OCI-LY3 (cell line): ENCODE data around the gene FMNL3.

Experiments
- H2AFZ ChIP-seq: fragments of 200-600, 300-600 bp; shearing (Covaris generic); 2 replicates; pipeline ENCODE4 v1.6.0; 2014; ENCODE audit warnings: antibody characterized with exemption, low read depth, low read length
- H3K27ac ChIP-seq: fragments of 200-600, 300-600 bp; sonication (generic); 2 replicates; pipeline ENCODE4 v1.5.1; 2014; ENCODE audit warnings: mild to moderate bottlenecking, low read length, moderate library complexity, mixed read lengths
- H3K27me3 ChIP-seq: fragments of 200-600, 300-600 bp; sonication (generic); 2 replicates; pipeline ENCODE4 v1.6.1; 2014; ENCODE audit warnings: low read depth, low read length, mixed read lengths
- H3K36me3 ChIP-seq: fragments of 200-600, 300-600 bp; sonication (generic); replicated peaks from 2 replicates; pipeline ENCODE3; 2014; ENCODE audit warnings: low read depth, low read length, mixed read lengths
- H3K4me1 ChIP-seq: fragments of 300-600, 200-600 bp; sonication (generic); 2 replicates; pipeline ENCODE4 v1.6.1; 2014; ENCODE audit warnings: low read length, mixed read lengths
- H3K4me2 ChIP-seq: fragments of 200-600, 300-600 bp; sonication (generic); 2 replicates; pipeline ENCODE4 v1.6.1; 2014; ENCODE audit warnings: low read length, mixed read lengths
- H3K4me3 ChIP-seq: fragments of 300-600, 200-600 bp; sonication (generic); 2 replicates; pipeline ENCODE4 v1.5.1; 2014; ENCODE audit warnings: antibody characterized with exemption, mild to moderate bottlenecking, low read length, moderate library complexity
- H3K79me2 ChIP-seq: fragments of 300-600, 200-600 bp; shearing (Covaris generic); 2 replicates; pipeline ENCODE4 v1.6.1; 2014; ENCODE audit warnings: mild to moderate bottlenecking, low read length, mixed read lengths
- H3K9ac ChIP-seq: fragments of 300-600, 200-600 bp; shearing (Covaris generic); 2 replicates; pipeline ENCODE4 v1.6.0; 2014; ENCODE audit warnings: mild to moderate bottlenecking, low read length, moderate library complexity
- H3K9me3 ChIP-seq: fragments of 200-600, 300-600 bp; shearing (Covaris generic); 2 replicates; pipeline ENCODE4 v1.6.1; 2014; ENCODE audit warnings: low read length, mixed read lengths; ENCODE audit not compliant: insufficient read depth
- H4K20me1 ChIP-seq: fragments of 200-600, 300-600 bp; sonication (generic); 2 replicates; pipeline ENCODE4 v1.6.1; 2016; ENCODE audit warnings: low read length, mixed read lengths; ENCODE audit not compliant: insufficient read depth
- EZH2phosphoT487 ChIP-seq: fragments of 200-600 bp; shearing (Covaris generic); IDR thresholded peaks from 2 replicates; pipeline ENCODE4 v1.6.1; 2018; ENCODE audit warnings: antibody characterized with exemption, mixed run types, low read depth
- TF ChIP-seq, protein P1 (sequence below): fragments of 200-600, 300-600 bp; sonication (generic); IDR thresholded peaks from 2 replicates; pipeline ENCODE4 v1.5.1; 2014; ENCODE audit warnings: antibody characterized with exemption, low read length, low read depth

The FMNL3 gene

DNA sequence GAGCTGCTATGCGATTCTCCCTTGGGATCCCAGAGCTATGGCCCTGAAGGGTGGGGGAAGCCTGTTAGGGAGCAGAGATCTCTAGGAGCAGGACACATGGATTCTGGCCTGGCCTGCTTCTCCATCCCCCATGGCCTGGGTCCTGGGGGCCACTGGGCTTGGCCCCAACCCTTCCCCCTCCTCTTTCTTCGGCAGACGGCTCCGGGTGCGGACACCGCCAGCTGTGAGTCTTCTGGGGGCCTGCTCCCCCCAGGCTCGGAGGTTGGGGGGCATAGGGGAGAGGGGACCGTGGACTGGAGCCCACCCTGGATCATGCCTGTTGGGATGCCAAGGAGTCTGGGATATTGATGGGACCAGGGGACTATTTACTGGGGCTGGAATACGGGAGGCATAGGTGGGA, 74.8 kb downstream of the FMNL3 start:
- no peak overlapping the region for H3K27ac ChIP-seq
- H3K4me2 ChIP-seq = no peak overlapping the region
- no peak overlapping the region for H3K9ac ChIP-seq
- no peaks in the 10 kb centered on the region for H3K79me2 ChIP-seq
- no peaks in the 10 kb centered on the region for H3K9me3 ChIP-seq
- no peak overlapping the region for H2AFZ ChIP-seq
- H3K27me3 ChIP-seq = no peaks in the 10 kb centered on the region
- no peaks in the 10 kb centered on the region for H4K20me1 ChIP-seq
- no peak overlapping the region for H3K4me3 ChIP-seq
- H3K4me1 ChIP-seq = peaks cover 5% of the 10 kb centered on the region
- H3K36me3 ChIP-seq = no peaks in the 10 kb centered on the region
- TF ChIP-seq, protein P1, sequence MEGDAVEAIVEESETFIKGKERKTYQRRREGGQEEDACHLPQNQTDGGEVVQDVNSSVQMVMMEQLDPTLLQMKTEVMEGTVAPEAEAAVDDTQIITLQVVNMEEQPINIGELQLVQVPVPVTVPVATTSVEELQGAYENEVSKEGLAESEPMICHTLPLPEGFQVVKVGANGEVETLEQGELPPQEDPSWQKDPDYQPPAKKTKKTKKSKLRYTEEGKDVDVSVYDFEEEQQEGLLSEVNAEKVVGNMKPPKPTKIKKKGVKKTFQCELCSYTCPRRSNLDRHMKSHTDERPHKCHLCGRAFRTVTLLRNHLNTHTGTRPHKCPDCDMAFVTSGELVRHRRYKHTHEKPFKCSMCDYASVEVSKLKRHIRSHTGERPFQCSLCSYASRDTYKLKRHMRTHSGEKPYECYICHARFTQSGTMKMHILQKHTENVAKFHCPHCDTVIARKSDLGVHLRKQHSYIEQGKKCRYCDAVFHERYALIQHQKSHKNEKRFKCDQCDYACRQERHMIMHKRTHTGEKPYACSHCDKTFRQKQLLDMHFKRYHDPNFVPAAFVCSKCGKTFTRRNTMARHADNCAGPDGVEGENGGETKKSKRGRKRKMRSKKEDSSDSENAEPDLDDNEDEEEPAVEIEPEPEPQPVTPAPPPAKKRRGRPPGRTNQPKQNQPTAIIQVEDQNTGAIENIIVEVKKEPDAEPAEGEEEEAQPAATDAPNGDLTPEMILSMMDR = no peak
- TF ChIP-seq EZH2phosphoT487 = no peak

GRCh38 chr12:49631336-49631907, 75.8 kb downstream of the FMNL3 start:
- H3K27me3 ChIP-seq = no peaks in the 10 kb centered on the region
- H3K27ac ChIP-seq = no peak overlapping the region
- no peaks in the 10 kb centered on the region for H3K36me3 ChIP-seq
- H3K79me2 ChIP-seq = no peaks in the 10 kb centered on the region
- TF ChIP-seq, protein P1 = no peak
- TF ChIP-seq EZH2phosphoT487 = no peak
- H3K4me2 ChIP-seq = no peak overlapping the region
- H3K4me3 ChIP-seq = no peak overlapping the region
- no peaks in the 10 kb centered on the region for H4K20me1 ChIP-seq
- H2AFZ ChIP-seq = no peak overlapping the region
- H3K4me1 ChIP-seq = no peaks in the 10 kb centered on the region
- no peaks in the 10 kb centered on the region for H3K9me3 ChIP-seq
- H3K9ac ChIP-seq = no peak overlapping the region

DNA sequence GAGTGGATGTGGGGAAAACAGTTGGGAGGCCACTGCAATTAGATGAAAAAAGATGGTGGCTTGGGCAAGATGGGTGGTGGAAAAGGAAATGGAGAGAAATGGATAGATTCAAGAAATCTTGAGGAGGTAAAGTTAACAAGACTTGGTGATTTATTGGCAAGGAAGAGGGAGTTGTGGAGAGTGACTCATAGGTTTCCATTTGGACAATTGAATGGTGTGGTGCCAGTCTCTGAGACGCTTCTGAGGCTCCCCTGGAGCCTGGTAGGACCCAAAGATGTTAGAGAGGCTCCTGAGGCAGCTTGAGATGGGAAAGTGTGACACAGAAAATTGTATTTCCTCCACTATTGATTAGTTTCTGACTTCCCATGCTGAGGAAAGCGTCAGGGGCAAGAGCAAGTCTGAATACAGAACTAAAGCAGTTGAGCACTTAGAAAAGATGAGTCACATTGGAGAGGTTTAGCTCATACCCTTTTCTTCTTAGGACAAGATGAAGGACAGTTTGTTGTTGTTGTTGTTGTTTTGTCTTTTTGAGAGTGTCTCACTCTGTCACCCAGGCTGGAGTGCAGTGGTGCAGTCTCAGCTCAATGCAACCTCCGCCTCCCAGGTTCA, 79.3 kb downstream of the FMNL3 start:
- Histone ChIP-seq H3K9ac (no peak overlapping the region), H3K4me1 (peaks cover 12% of the 10 kb centered on the region), H3K27ac (no peak overlapping the region), H3K27me3 (no peaks in the 10 kb centered on the region), H3K4me3 (no peak overlapping the region), H3K36me3 (no peaks in the 10 kb centered on the region), H3K79me2 (no peaks in the 10 kb centered on the region), H4K20me1 (no peaks in the 10 kb centered on the region), H2AFZ (no peak overlapping the region), H3K4me2 (no peak overlapping the region), H3K9me3 (no peaks in the 10 kb centered on the region)
- TF ChIP-seq, protein P1 = no peak
- TF ChIP-seq EZH2phosphoT487 = no peak

- H3K4me1 ChIP-seq = peaks cover 12% of the 10 kb centered on the region
- H4K20me1 ChIP-seq = no peaks in the 10 kb centered on the region
- no peak overlapping the region for H2AFZ ChIP-seq
- no peak overlapping the region for H3K4me2 ChIP-seq
- H3K9me3 ChIP-seq = no peaks in the 10 kb centered on the region
- H3K9ac ChIP-seq = no peak overlapping the region
- H3K36me3 ChIP-seq = no peaks in the 10 kb centered on the region
- no peak overlapping the region for H3K27ac ChIP-seq
- no peaks in the 10 kb centered on the region for H3K79me2 ChIP-seq
- H3K27me3 ChIP-seq = no peaks in the 10 kb centered on the region
- no peak overlapping the region for H3K4me3 ChIP-seq
- TF ChIP-seq EZH2phosphoT487 = no peak
- TF ChIP-seq, protein P1 = no peak
Observed at GRCh38 chr12:49626836-49627235, 80.4 kb downstream of the FMNL3 start.
